Ectodermal cell (in vitro differentiated cells): ENCODE measurements around the gene MAN2A1.

ENCODE experiments used
- H3K27ac ChIP-seq: 2 replicates; pipeline ENCODE4 v1.7.0; 2013; ENCODE audit warnings: mild to moderate bottlenecking, low read depth, low read length; ENCODE audit not compliant: insufficient read depth, poor library complexity, severe bottlenecking
- H3K27me3 ChIP-seq: 2 replicates; pipeline ENCODE4 v1.7.0; 2013; ENCODE audit warnings: mild to moderate bottlenecking, low read length; ENCODE audit not compliant: insufficient read depth, control insufficient read depth, poor library complexity, severe bottlenecking
- H3K36me3 ChIP-seq: one replicate; pipeline ENCODE4 v1.7.0; 2013; ENCODE audit warnings: low read length; ENCODE audit not compliant: control insufficient read depth, insufficient read depth
- H3K4me1 ChIP-seq: one replicate; pipeline ENCODE4 v1.7.0; 2013; ENCODE audit warnings: low read length; ENCODE audit not compliant: control insufficient read depth, insufficient read depth
- H3K4me3 ChIP-seq: 2 replicates; pipeline ENCODE4 v1.7.0; 2013; ENCODE audit warnings: low read depth, low read length, control low read depth; ENCODE audit not compliant: insufficient read depth
- H3K9me3 ChIP-seq: 2 replicates; pipeline ENCODE4 v1.7.0; 2013; ENCODE audit warnings: mild to moderate bottlenecking, low read length, moderate library complexity; ENCODE audit not compliant: control insufficient read depth
- WGBS, 2 experiments: methylation state at CpG; one replicate each; pipeline ENCODE4 v1.1.7; 2013; ENCODE audit warnings: missing lambda C conversion rate in 2 of 2; 5-methylcytosine and 5-hydroxymethylcytosine counted together

The MAN2A1 gene

GRCh38 chr5:109654455-109654854 is 35.3 kb upstream of the MAN2A1 start:
- H3K36me3 ChIP-seq = no peaks in the 10 kb centered on the region
- WGBS, 2 experiments = 93% methylated on average over 5 to 6 of the region's 6 CpGs

GRCh38 chr5:109655841-109656240 is 33.9 kb upstream of the MAN2A1 start:
- H3K27ac ChIP-seq = no peak overlapping the region
- H3K9me3 ChIP-seq = no peaks in the 10 kb centered on the region
- H3K4me3 ChIP-seq = no peak overlapping the region
- 86 to 90% methylated on average over 2 of the region's 2 CpGs for WGBS, 2 experiments
- no peaks in the 10 kb centered on the region for H3K27me3 ChIP-seq
- no peaks in the 10 kb centered on the region for H3K4me1 ChIP-seq
- H3K36me3 ChIP-seq = no peaks in the 10 kb centered on the region

More at GRCh38 chr5:109654455-109654854, 35.3 kb upstream of the MAN2A1 start:
- Histone ChIP-seq H3K4me1 (peaks cover 7% of the 10 kb centered on the region), H3K9me3 (no peaks in the 10 kb centered on the region), H3K27ac (no peak overlapping the region), H3K4me3 (no peak overlapping the region), H3K27me3 (no peaks in the 10 kb centered on the region)

GRCh38 chr5:109656829-109657228 is 32.9 kb upstream of the MAN2A1 start:
- Histone ChIP-seq H3K4me3 (no peak overlapping the region), H3K27me3 (no peaks in the 10 kb centered on the region), H3K27ac (no peak overlapping the region), H3K4me1 (no peaks in the 10 kb centered on the region), H3K36me3 (no peaks in the 10 kb centered on the region), H3K9me3 (no peaks in the 10 kb centered on the region)
- 97 to 98% methylated on average over 4 of the region's 4 CpGs for WGBS, 2 experiments

- Histone ChIP-seq H3K4me3 (no peak overlapping the region), H3K4me1 (no peaks in the 10 kb centered on the region), H3K27me3 (no peaks in the 10 kb centered on the region), H3K9me3 (no peaks in the 10 kb centered on the region), H3K27ac (no peak overlapping the region), H3K36me3 (no peaks in the 10 kb centered on the region)
- 83 to 100% methylated on average over 1 of the region's 1 CpG for WGBS, 2 experiments
Observed at GRCh38 chr5:109659901-109660300, 29.8 kb upstream of the MAN2A1 start.

GRCh38 chr5:109660301-109660700 is 29.4 kb upstream of the MAN2A1 start:
- Histone ChIP-seq H3K27ac (no peak overlapping the region), H3K4me3 (no peak overlapping the region), H3K27me3 (no peaks in the 10 kb centered on the region), H3K4me1 (no peaks in the 10 kb centered on the region), H3K36me3 (no peaks in the 10 kb centered on the region), H3K9me3 (no peaks in the 10 kb centered on the region)
- whole genome bisulfite sequencing, 2 experiments = 99 to 100% methylated on average over 5 of the region's 5 CpGs

GRCh38 chr5:109668237-109668636 is 21.5 kb upstream of the MAN2A1 start:
- Histone ChIP-seq H3K27me3 (no peaks in the 10 kb centered on the region), H3K4me3 (no peak overlapping the region), H3K4me1 (no peaks in the 10 kb centered on the region), H3K36me3 (no peaks in the 10 kb centered on the region), H3K27ac (no peak overlapping the region), H3K9me3 (no peaks in the 10 kb centered on the region)
- 91 to 97% methylated on average over 5 of the region's 5 CpGs for whole genome bisulfite sequencing, 2 experiments

GRCh38 chr5:109668668-109669422 is 20.9 kb upstream of the MAN2A1 start:
- Histone ChIP-seq H3K27me3 (no peaks in the 10 kb centered on the region), H3K36me3 (no peaks in the 10 kb centered on the region), H3K4me3 (no peak overlapping the region), H3K9me3 (no peaks in the 10 kb centered on the region), H3K4me1 (no peaks in the 10 kb centered on the region), H3K27ac (no peak overlapping the region)
- WGBS, 2 experiments = 71 to 85% methylated on average over 4 of the region's 4 CpGs

GRCh38 chr5:109669991-109670706 is 19.6 kb upstream of the MAN2A1 start:
- H3K36me3 ChIP-seq = no peaks in the 10 kb centered on the region
- 100% methylated on average over 1 of the region's 1 CpG for WGBS, 2 experiments
- H3K4me1 ChIP-seq = no peaks in the 10 kb centered on the region
- no peaks in the 10 kb centered on the region for H3K27me3 ChIP-seq
- H3K9me3 ChIP-seq = no peaks in the 10 kb centered on the region
- H3K27ac ChIP-seq = no peak overlapping the region
- H3K4me3 ChIP-seq = no peak overlapping the region

GRCh38 chr5:109671136-109671535 is 18.6 kb upstream of the MAN2A1 start:
- Histone ChIP-seq H3K27me3 (no peaks in the 10 kb centered on the region), H3K4me1 (no peaks in the 10 kb centered on the region), H3K36me3 (no peaks in the 10 kb centered on the region), H3K27ac (no peak overlapping the region), H3K4me3 (no peak overlapping the region), H3K9me3 (no peaks in the 10 kb centered on the region)
- 95 to 96% methylated on average over 2 of the region's 2 CpGs for WGBS, 2 experiments

GRCh38 chr5:109674596-109674995 is 15.1 kb upstream of the MAN2A1 start:
- H3K4me1 ChIP-seq = no peaks in the 10 kb centered on the region
- 81 to 85% methylated on average over 4 of the region's 4 CpGs for WGBS, 2 experiments
- no peak overlapping the region for H3K4me3 ChIP-seq
- no peaks in the 10 kb centered on the region for H3K27me3 ChIP-seq
- H3K36me3 ChIP-seq = no peaks in the 10 kb centered on the region
- no peak overlapping the region for H3K27ac ChIP-seq
- no peaks in the 10 kb centered on the region for H3K9me3 ChIP-seq
